Measurements from ENCODE around the gene BDNF. TPM values are rescaled to one million over a fixed set of nuclear protein-coding genes. Genes with fewer than 3 reads are reported as not detected.

Gene BDNF
- total and polyA plus RNA-seq, 2 donors (not counting 3 experiments of a cell fraction or from before 2014, with no cell fraction given): 3.1 to 3.6 TPM

DNA sequence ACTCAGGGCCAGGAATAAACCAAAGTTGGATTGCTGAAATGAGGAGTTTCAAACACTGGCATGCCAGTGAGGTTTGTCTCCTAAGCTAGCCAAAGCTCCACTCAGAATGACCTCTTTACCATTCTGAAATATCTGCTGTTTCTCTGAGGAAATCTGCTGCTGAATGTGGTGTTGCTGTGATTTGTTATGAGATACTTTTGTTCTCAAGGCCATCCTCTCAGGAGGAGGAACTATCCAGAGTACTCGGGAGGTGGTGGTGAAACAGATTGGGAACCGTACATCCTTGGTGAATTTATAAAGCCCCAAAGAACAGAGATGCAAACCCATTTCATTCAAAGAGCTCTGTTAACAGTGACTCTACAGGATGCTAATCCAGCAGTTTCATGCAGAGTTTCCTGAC is 50.5 kb downstream of the BDNF start:
- Histone ChIP-seq H3K4me2 (ENCODE audit: insufficient read depth, low read length) (no peak overlapping the region), H3K9me3 (replicated peaks; ENCODE audit: control insufficient read depth, insufficient read depth, low read length) (no peaks in the 10 kb centered on the region), H3K9me1 (replicated peaks; ENCODE audit: control insufficient read depth, extremely low read depth, insufficient read depth, low read length) (no peaks in the 10 kb centered on the region), H3K36me3 (ENCODE audit: control insufficient read depth in 2 of 2, extremely low read depth in 1 of 2, insufficient read depth in 2 of 2, low read length in 2 of 2) (no peaks in the 10 kb centered on the region), H4K20me1 (replicated peaks; ENCODE audit: control insufficient read depth, extremely low read depth, insufficient read depth, low read length) (no peaks in the 10 kb centered on the region), H2AFZ (ENCODE audit: low read depth, low read length) (no peak overlapping the region), H3K4me1 (ENCODE audit: control insufficient read depth, extremely low read depth, insufficient read depth, low read length) (no peaks in the 10 kb centered on the region), H3K4me3 (replicated peaks in 1 of 3; ENCODE audit: insufficient read depth in 1 of 3, low read depth in 1 of 3, low read length in 3 of 3) (no peak overlapping the region), H3K9ac (replicated peaks; ENCODE audit: extremely low read depth, insufficient read depth, low read length) (no peak overlapping the region), H3K27ac (ENCODE audit: insufficient read depth, low read depth, low read length) (no peak overlapping the region), H3K27me3 (ENCODE audit: control insufficient read depth in 2 of 2, insufficient read depth in 2 of 2, low read length in 2 of 2) (no peaks in the 10 kb centered on the region), H3K79me2 (ENCODE audit: control insufficient read depth, insufficient read depth, low read length) (no peaks in the 10 kb centered on the region)
- no peak for TF ChIP-seq GATA2 (IDR thresholded peaks at IDR 0.05; ENCODE audit: insufficient read depth, insufficient read length, low read depth, low read length)
- no peak for TF ChIP-seq JUN (IDR thresholded peaks at IDR 0.05; ENCODE audit: borderline replicate concordance, insufficient read depth, insufficient read length, low read depth)
- TF ChIP-seq POLR2A (IDR thresholded peaks at IDR 0.05; ENCODE audit: low read depth, low read length): no peak
- no peak for TF ChIP-seq FOS (IDR thresholded peaks at IDR 0.05; ENCODE audit: borderline replicate concordance, insufficient read depth, low read length)
- TF ChIP-seq POLR2AphosphoS5 (IDR thresholded peaks at IDR 0.05; ENCODE audit: insufficient read depth, low read depth, low read length): no peak
- TF ChIP-seq MYC (IDR thresholded peaks at IDR 0.05; ENCODE audit: low read depth, low read length): no peak
- no peak for TF ChIP-seq EZH2 (IDR thresholded peaks at IDR 0.05; ENCODE audit: borderline replicate concordance, low read depth, low read length, severe bottlenecking)
- TF ChIP-seq, protein P1, sequence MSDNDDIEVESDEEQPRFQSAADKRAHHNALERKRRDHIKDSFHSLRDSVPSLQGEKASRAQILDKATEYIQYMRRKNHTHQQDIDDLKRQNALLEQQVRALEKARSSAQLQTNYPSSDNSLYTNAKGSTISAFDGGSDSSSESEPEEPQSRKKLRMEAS (IDR thresholded peaks at IDR 0.05; ENCODE audit: insufficient read depth, insufficient read length): no peak
- no TSS peak for BruUV-seq (replicated peaks)
- DNase-seq (ENCODE audit: low read depth, low spot score) (no peak), FAIRE-seq (no peak)
- intact Hi-C loops (cut with micrococcal nuclease) (no loop called here), dilution Hi-C loops (cut with MboI; ENCODE audit: extremely low pct_ligation_motif_present, low sequenced_read_pairs) (no loop called here)
- ChIA-PET CTCF (no interaction called here), POLR2A (no interaction called here)

DNA sequence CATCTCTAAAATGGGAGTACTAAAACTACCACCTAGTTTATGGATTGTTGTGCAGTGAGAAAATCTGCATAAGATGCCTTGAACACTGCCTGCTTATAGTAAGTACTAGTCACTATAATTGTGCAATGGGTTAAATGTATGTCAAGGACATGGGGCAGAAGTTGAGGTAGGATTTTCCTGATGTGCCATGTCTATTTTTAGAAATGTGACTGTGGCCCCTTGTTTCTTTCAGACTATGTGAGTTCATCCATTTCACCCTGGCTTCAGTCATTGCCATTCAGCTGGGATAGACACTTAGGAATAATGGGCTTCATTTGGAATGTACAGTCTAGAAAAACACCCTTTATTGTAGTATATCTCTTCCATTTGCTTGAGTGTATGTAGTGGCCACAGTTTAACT is 51.4 kb downstream of the BDNF start:
- Histone ChIP-seq H3K4me3 (replicated peaks in 1 of 3; ENCODE audit: insufficient read depth in 1 of 3, low read depth in 1 of 3, low read length in 3 of 3) (no peak overlapping the region), H3K4me2 (ENCODE audit: insufficient read depth, low read length) (no peak overlapping the region), H3K4me1 (ENCODE audit: control insufficient read depth, extremely low read depth, insufficient read depth, low read length) (no peaks in the 10 kb centered on the region), H3K9ac (replicated peaks; ENCODE audit: extremely low read depth, insufficient read depth, low read length) (no peak overlapping the region), H3K9me3 (replicated peaks; ENCODE audit: control insufficient read depth, insufficient read depth, low read length) (no peaks in the 10 kb centered on the region), H3K27me3 (ENCODE audit: control insufficient read depth in 2 of 2, insufficient read depth in 2 of 2, low read length in 2 of 2) (no peaks in the 10 kb centered on the region), H3K9me1 (replicated peaks; ENCODE audit: control insufficient read depth, extremely low read depth, insufficient read depth, low read length) (no peaks in the 10 kb centered on the region), H4K20me1 (replicated peaks; ENCODE audit: control insufficient read depth, extremely low read depth, insufficient read depth, low read length) (no peaks in the 10 kb centered on the region), H3K27ac (ENCODE audit: insufficient read depth, low read depth, low read length) (no peak overlapping the region), H3K36me3 (ENCODE audit: control insufficient read depth in 2 of 2, extremely low read depth in 1 of 2, insufficient read depth in 2 of 2, low read length in 2 of 2) (no peaks in the 10 kb centered on the region), H3K79me2 (ENCODE audit: control insufficient read depth, insufficient read depth, low read length) (no peaks in the 10 kb centered on the region), H2AFZ (ENCODE audit: low read depth, low read length) (no peak overlapping the region)
- FAIRE-seq (no peak), DNase-seq (ENCODE audit: low read depth, low spot score) (no peak)
- dilution Hi-C loops (cut with MboI; ENCODE audit: extremely low pct_ligation_motif_present, low sequenced_read_pairs) (no loop called here), intact Hi-C loops (cut with micrococcal nuclease) (no loop called here)
- no TSS peak for BruUV-seq (replicated peaks)
- ChIA-PET POLR2A (no interaction called here), CTCF (no interaction called here)
- TF ChIP-seq POLR2AphosphoS5 (IDR thresholded peaks at IDR 0.05; ENCODE audit: insufficient read depth, low read depth, low read length) (no peak), MYC (IDR thresholded peaks at IDR 0.05; ENCODE audit: low read depth, low read length) (no peak), GATA2 (IDR thresholded peaks at IDR 0.05; ENCODE audit: insufficient read depth, insufficient read length, low read depth, low read length) (no peak), EZH2 (IDR thresholded peaks at IDR 0.05; ENCODE audit: borderline replicate concordance, low read depth, low read length, severe bottlenecking) (no peak), POLR2A (IDR thresholded peaks at IDR 0.05; ENCODE audit: low read depth, low read length) (no peak), JUN (IDR thresholded peaks at IDR 0.05; ENCODE audit: borderline replicate concordance, insufficient read depth, insufficient read length, low read depth) (no peak), FOS (IDR thresholded peaks at IDR 0.05; ENCODE audit: borderline replicate concordance, insufficient read depth, low read length) (no peak)
- TF ChIP-seq, protein P1 (IDR thresholded peaks at IDR 0.05; ENCODE audit: insufficient read depth, insufficient read length): no peak
- TF ChIP-seq, protein P2, sequence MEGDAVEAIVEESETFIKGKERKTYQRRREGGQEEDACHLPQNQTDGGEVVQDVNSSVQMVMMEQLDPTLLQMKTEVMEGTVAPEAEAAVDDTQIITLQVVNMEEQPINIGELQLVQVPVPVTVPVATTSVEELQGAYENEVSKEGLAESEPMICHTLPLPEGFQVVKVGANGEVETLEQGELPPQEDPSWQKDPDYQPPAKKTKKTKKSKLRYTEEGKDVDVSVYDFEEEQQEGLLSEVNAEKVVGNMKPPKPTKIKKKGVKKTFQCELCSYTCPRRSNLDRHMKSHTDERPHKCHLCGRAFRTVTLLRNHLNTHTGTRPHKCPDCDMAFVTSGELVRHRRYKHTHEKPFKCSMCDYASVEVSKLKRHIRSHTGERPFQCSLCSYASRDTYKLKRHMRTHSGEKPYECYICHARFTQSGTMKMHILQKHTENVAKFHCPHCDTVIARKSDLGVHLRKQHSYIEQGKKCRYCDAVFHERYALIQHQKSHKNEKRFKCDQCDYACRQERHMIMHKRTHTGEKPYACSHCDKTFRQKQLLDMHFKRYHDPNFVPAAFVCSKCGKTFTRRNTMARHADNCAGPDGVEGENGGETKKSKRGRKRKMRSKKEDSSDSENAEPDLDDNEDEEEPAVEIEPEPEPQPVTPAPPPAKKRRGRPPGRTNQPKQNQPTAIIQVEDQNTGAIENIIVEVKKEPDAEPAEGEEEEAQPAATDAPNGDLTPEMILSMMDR (IDR thresholded peaks at IDR 0.05; ENCODE audit: extremely low read depth in 1 of 2, insufficient read depth in 1 of 2, low read depth in 1 of 2, low read length in 2 of 2): no peak

Data from endothelial cell of umbilical vein (primary cell).